Activated naive CD8-positive, alpha-beta T cell (primary cell): ENCODE measurements around the gene TMEM143.
"Not testable (repeated sequence)": the region's sequence is repeated elsewhere in the genome, so short reads cannot be mapped to it uniquely, and the experiment has no call there.

Source experiments
- H3K27ac Mint-ChIP-seq: one replicate; pipeline ENCODE4 v1.8.0; 2021; ENCODE audit warnings: mixed read lengths
- H3K27me3 Mint-ChIP-seq: one replicate; pipeline ENCODE4 v1.8.0; 2021; ENCODE audit warnings: mixed read lengths
- H3K36me3 Mint-ChIP-seq: one replicate; pipeline ENCODE4 v1.8.0; 2021; ENCODE audit warnings: mixed read lengths
- H3K4me1 Mint-ChIP-seq: one replicate; pipeline ENCODE4 v1.8.0; 2021; ENCODE audit warnings: low read depth, mixed read lengths
- H3K4me3 Mint-ChIP-seq: one replicate; pipeline ENCODE4 v1.8.0; 2021; ENCODE audit warnings: mild to moderate bottlenecking, mixed read lengths
- H3K9me3 Mint-ChIP-seq: one replicate; pipeline ENCODE4 v1.8.0; 2021; ENCODE audit warnings: low read depth, mixed read lengths

TMEM143 gene

GRCh38 chr19:48332662-48333466 is 30.9 kb downstream of the TMEM143 start:
- peak overlapping the region; percentile 95 for H3K4me3 Mint-ChIP-seq
- peaks cover 55% of the 10 kb centered on the region for H3K4me1 Mint-ChIP-seq
- H3K27ac Mint-ChIP-seq, result peak overlapping the region; percentile 93
- no peaks in the 10 kb centered on the region for H3K27me3 Mint-ChIP-seq
- peaks cover 5% of the 10 kb centered on the region for H3K36me3 Mint-ChIP-seq
- H3K9me3 Mint-ChIP-seq, result no peaks in the 10 kb centered on the region

- Mint-ChIP-seq H3K9me3 (no peaks in the 10 kb centered on the region), H3K36me3 (peaks cover 5% of the 10 kb centered on the region), H3K27ac (peak overlapping the region; percentile 93), H3K27me3 (no peaks in the 10 kb centered on the region), H3K4me3 (peak overlapping the region; percentile 95), H3K4me1 (peaks cover 60% of the 10 kb centered on the region)
Observed at GRCh38 chr19:48332351-48332661, 31.4 kb downstream of the TMEM143 start.

- Mint-ChIP-seq H3K27ac (peak overlapping the region; percentile 92), H3K4me1 (peaks cover 73% of the 10 kb centered on the region), H3K9me3 (no peaks in the 10 kb centered on the region), H3K4me3 (peak overlapping the region; percentile 87), H3K36me3 (peaks cover 5% of the 10 kb centered on the region), H3K27me3 (no peaks in the 10 kb centered on the region)
Observed at GRCh38 chr19:48330012-48330681, 33.6 kb downstream of the TMEM143 start.

GRCh38 chr19:48329167-48329891 is 34.4 kb downstream of the TMEM143 start:
- Mint-ChIP-seq H3K27ac (peak overlapping the region; percentile 92), H3K27me3 (no peaks in the 10 kb centered on the region), H3K36me3 (peaks cover 5% of the 10 kb centered on the region), H3K4me1 (peaks cover 74% of the 10 kb centered on the region), H3K9me3 (no peaks in the 10 kb centered on the region), H3K4me3 (peak overlapping the region; percentile 87)

- H3K4me1 Mint-ChIP-seq, result peaks cover 82% of the 10 kb centered on the region
- peak within 1 kb of the TSS; percentile 88 for H3K4me3 Mint-ChIP-seq
- H3K27ac Mint-ChIP-seq, result peak within 1 kb of the TSS; percentile 91
- H3K36me3 Mint-ChIP-seq, result peaks cover 5% of the 10 kb centered on the region
- no peaks in the 10 kb centered on the region for H3K9me3 Mint-ChIP-seq
- no peaks in the 10 kb centered on the region for H3K27me3 Mint-ChIP-seq
Observed at GRCh38 chr19:48325265-48325910, 38.4 kb downstream of the TMEM143 start, which contains the start of gene EMP3. Gene EMP3, plus strand, starts transcription at chr19:48325552. Its CDS starts 1,293 bp downstream, at chr19:48326845.

- peak overlapping the region; percentile 96 for H3K27ac Mint-ChIP-seq
- H3K4me1 Mint-ChIP-seq, result peaks cover 58% of the 10 kb centered on the region
- peak overlapping the region; percentile 88 for H3K4me3 Mint-ChIP-seq
- no peaks in the 10 kb centered on the region for H3K9me3 Mint-ChIP-seq
- H3K36me3 Mint-ChIP-seq, result no peaks in the 10 kb centered on the region
- no peaks in the 10 kb centered on the region for H3K27me3 Mint-ChIP-seq
Observed at GRCh38 chr19:48321622-48322591, 41.8 kb downstream of the TMEM143 start.

GRCh38 chr19:48321372-48321621 is 42.4 kb downstream of the TMEM143 start:
- H3K4me1 Mint-ChIP-seq, result peaks cover 55% of the 10 kb centered on the region
- H3K9me3 Mint-ChIP-seq, result no peaks in the 10 kb centered on the region
- H3K27me3 Mint-ChIP-seq, result no peaks in the 10 kb centered on the region
- peak overlapping the region; percentile 96 for H3K27ac Mint-ChIP-seq
- no peaks in the 10 kb centered on the region for H3K36me3 Mint-ChIP-seq
- H3K4me3 Mint-ChIP-seq, result peak overlapping the region; percentile 88

GRCh38 chr19:48319647-48320541 is 43.8 kb downstream of the TMEM143 start:
- peaks cover 46% of the 10 kb centered on the region for H3K4me1 Mint-ChIP-seq
- no peak overlapping the region for H3K27ac Mint-ChIP-seq
- H3K4me3 Mint-ChIP-seq, result peak overlapping the region; percentile 32
- H3K36me3 Mint-ChIP-seq, result no peaks in the 10 kb centered on the region
- no peaks in the 10 kb centered on the region for H3K27me3 Mint-ChIP-seq
- H3K9me3 Mint-ChIP-seq, result no peaks in the 10 kb centered on the region

GRCh38 chr19:48318286-48318987 is 45.3 kb downstream of the TMEM143 start:
- no peaks in the 10 kb centered on the region for H3K9me3 Mint-ChIP-seq
- H3K27ac Mint-ChIP-seq, result no peak overlapping the region
- H3K4me1 Mint-ChIP-seq, result peaks cover 32% of the 10 kb centered on the region
- H3K27me3 Mint-ChIP-seq, result no peaks in the 10 kb centered on the region
- no peaks in the 10 kb centered on the region for H3K36me3 Mint-ChIP-seq
- H3K4me3 Mint-ChIP-seq, result no peak overlapping the region

GRCh38 chr19:48317708-48317960 is 46.1 kb downstream of the TMEM143 start:
- not testable (repeated sequence) for H3K27me3 Mint-ChIP-seq, H3K27ac Mint-ChIP-seq, H3K9me3 Mint-ChIP-seq, H3K4me3 Mint-ChIP-seq, H3K36me3 Mint-ChIP-seq
- peaks cover 25% of the 10 kb centered on the region for H3K4me1 Mint-ChIP-seq

GRCh38 chr19:48315712-48316111 is 48.0 kb downstream of the TMEM143 start:
- H3K27ac Mint-ChIP-seq, result no peak overlapping the region
- H3K36me3 Mint-ChIP-seq, result no peaks in the 10 kb centered on the region
- peaks cover 10% of the 10 kb centered on the region for H3K4me1 Mint-ChIP-seq
- no peaks in the 10 kb centered on the region for H3K27me3 Mint-ChIP-seq
- H3K4me3 Mint-ChIP-seq, result no peak overlapping the region
- no peaks in the 10 kb centered on the region for H3K9me3 Mint-ChIP-seq

GRCh38 chr19:48311384-48311783 is 52.4 kb downstream of the TMEM143 start:
- Mint-ChIP-seq H3K4me3 (no peak overlapping the region), H3K36me3 (no peaks in the 10 kb centered on the region), H3K4me1 (no peaks in the 10 kb centered on the region), H3K27ac (no peak overlapping the region), H3K9me3 (no peaks in the 10 kb centered on the region), H3K27me3 (no peaks in the 10 kb centered on the region)

- H3K27ac Mint-ChIP-seq, result no peak overlapping the region
- H3K9me3 Mint-ChIP-seq, result no peaks in the 10 kb centered on the region
- no peaks in the 10 kb centered on the region for H3K36me3 Mint-ChIP-seq
- no peaks in the 10 kb centered on the region for H3K27me3 Mint-ChIP-seq
- H3K4me1 Mint-ChIP-seq, result no peaks in the 10 kb centered on the region
- H3K4me3 Mint-ChIP-seq, result no peak overlapping the region
Observed at GRCh38 chr19:48310227-48310626, 53.5 kb downstream of the TMEM143 start.
